ENCODE measurements around the gene CUL5. TPM values are rescaled to one million over a fixed set of nuclear protein-coding genes. Genes with fewer than 3 reads are reported as not detected.

The CUL5 gene
- total and polyA plus RNA-seq, 2 experiments from 2014 or later, result 26.0 to 40.9 TPM

DNA sequence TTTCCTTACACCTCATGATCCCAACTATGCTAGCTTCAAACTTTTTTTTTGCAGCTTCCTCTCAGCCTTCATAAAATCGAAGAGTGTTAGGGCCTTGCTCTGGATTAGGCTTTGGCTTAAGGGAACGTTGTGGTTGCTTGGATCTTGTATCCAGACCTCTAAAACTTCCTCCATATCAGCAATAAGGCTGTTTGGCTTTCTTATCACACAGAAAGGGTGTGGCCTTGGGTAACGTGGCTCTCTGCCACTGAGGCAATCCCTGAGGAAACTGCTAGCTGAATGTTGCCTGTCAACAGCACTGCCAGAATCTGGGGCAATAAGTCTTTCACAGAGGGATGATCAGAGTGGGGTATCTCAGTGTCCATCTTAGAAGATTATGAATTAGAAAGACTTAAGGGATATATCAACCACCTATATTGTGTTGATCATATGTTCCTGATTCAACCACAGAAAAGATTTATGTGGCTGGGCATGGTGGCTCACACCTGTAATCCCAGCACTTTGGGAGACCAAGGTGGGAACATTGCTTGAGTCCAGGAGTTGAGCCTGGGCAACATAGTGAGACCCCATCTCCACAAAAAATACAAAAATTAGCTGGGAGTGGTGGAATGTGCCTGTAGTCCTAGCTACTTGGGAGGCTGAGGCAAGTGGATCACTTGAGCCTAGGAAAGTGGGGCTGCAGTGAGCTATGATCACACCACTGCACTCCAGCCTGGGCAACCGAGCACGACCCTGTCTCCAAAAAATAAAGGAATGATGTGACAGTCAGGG is 12.5 kb upstream of the CUL5 start:
- H3K27me3 ChIP-seq (ENCODE audit: insufficient read depth), result no peaks in the 10 kb centered on the region

DNA sequence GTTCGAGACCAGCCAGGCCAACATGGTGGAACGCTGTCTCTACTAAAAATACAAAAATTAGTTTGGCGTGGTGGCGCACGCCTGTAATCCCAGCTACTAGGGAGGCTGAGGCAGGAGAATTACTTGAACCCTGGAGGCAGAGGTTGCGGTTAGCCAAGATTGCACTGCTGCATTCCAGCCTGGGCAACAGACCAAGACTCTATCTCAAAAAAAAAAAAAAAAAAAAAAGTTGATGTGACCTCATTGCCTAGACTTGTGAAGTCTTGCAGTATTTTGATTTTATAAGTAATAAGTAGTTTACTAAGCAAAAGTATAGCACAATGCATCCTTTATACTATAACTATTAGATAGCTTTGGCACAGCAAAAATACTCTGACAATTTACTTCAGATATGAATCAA is 9.9 kb upstream of the CUL5 start:
- ATAC-seq (no peak), DNase-seq (ENCODE audit: low spot score) (no peak)
- Mint-ChIP-seq H3K9me3 (no peaks in the 10 kb centered on the region; the same call in 2 of the 3 replicates), H3K36me3 (ENCODE audit: low read depth) (no peaks in the 10 kb centered on the region), H3K4me1 (peaks cover 5% of the 10 kb centered on the region; the same call in 2 of the 3 replicates), H3K27me3 (ENCODE audit: insufficient read depth, low read depth, poor library complexity) (peaks cover 7% of the 10 kb centered on the region), H3K4me3 (no peak overlapping the region), H3K27ac (no peak overlapping the region)
- H3K27ac ChIP-seq (ENCODE audit: low read depth), result no peak overlapping the region
- H3F3A ChIP-seq (replicated peaks; ENCODE audit: low read depth), result no peaks in the 10 kb centered on the region
- no peaks in the 10 kb centered on the region for H3K9me2 ChIP-seq (ENCODE audit: insufficient read depth)
- H3K4me2 ChIP-seq, result no peak overlapping the region
- no peaks in the 10 kb centered on the region for H3K36me3 ChIP-seq (ENCODE audit: insufficient read depth)
- no peak overlapping the region for H2AFZ ChIP-seq
- H3K79me2 ChIP-seq (replicated peaks; ENCODE audit: insufficient read depth), result no peaks in the 10 kb centered on the region
- H4K20me1 ChIP-seq (replicated peaks; ENCODE audit: insufficient read depth), result no peaks in the 10 kb centered on the region
- H3K4me3 ChIP-seq, result no peak overlapping the region
- no peaks in the 10 kb centered on the region for H3K27me3 ChIP-seq (ENCODE audit: insufficient read depth)
- no peaks in the 10 kb centered on the region for H3K4me1 ChIP-seq (ENCODE audit: insufficient read depth)
- no peak for TF ChIP-seq EZH2phosphoT487 (IDR thresholded peaks at IDR 0.05; ENCODE audit: unreplicated experiment)
- TF ChIP-seq, protein P1, sequence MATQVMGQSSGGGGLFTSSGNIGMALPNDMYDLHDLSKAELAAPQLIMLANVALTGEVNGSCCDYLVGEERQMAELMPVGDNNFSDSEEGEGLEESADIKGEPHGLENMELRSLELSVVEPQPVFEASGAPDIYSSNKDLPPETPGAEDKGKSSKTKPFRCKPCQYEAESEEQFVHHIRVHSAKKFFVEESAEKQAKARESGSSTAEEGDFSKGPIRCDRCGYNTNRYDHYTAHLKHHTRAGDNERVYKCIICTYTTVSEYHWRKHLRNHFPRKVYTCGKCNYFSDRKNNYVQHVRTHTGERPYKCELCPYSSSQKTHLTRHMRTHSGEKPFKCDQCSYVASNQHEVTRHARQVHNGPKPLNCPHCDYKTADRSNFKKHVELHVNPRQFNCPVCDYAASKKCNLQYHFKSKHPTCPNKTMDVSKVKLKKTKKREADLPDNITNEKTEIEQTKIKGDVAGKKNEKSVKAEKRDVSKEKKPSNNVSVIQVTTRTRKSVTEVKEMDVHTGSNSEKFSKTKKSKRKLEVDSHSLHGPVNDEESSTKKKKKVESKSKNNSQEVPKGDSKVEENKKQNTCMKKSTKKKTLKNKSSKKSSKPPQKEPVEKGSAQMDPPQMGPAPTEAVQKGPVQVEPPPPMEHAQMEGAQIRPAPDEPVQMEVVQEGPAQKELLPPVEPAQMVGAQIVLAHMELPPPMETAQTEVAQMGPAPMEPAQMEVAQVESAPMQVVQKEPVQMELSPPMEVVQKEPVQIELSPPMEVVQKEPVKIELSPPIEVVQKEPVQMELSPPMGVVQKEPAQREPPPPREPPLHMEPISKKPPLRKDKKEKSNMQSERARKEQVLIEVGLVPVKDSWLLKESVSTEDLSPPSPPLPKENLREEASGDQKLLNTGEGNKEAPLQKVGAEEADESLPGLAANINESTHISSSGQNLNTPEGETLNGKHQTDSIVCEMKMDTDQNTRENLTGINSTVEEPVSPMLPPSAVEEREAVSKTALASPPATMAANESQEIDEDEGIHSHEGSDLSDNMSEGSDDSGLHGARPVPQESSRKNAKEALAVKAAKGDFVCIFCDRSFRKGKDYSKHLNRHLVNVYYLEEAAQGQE (IDR thresholded peaks at IDR 0.05; ENCODE audit: unreplicated experiment), result no peak
- no peak for TF ChIP-seq EZH2 (IDR thresholded peaks at IDR 0.05; ENCODE audit: low read depth, unreplicated experiment)
- no peak for TF ChIP-seq NANOG (IDR thresholded peaks at IDR 0.05; ENCODE audit: borderline replicate concordance)
- no peak for TF ChIP-seq ZNF331 (CRISPR knock-in tag; IDR thresholded peaks at IDR 0.05; ENCODE audit: low read depth)
- TF ChIP-seq, protein P2, sequence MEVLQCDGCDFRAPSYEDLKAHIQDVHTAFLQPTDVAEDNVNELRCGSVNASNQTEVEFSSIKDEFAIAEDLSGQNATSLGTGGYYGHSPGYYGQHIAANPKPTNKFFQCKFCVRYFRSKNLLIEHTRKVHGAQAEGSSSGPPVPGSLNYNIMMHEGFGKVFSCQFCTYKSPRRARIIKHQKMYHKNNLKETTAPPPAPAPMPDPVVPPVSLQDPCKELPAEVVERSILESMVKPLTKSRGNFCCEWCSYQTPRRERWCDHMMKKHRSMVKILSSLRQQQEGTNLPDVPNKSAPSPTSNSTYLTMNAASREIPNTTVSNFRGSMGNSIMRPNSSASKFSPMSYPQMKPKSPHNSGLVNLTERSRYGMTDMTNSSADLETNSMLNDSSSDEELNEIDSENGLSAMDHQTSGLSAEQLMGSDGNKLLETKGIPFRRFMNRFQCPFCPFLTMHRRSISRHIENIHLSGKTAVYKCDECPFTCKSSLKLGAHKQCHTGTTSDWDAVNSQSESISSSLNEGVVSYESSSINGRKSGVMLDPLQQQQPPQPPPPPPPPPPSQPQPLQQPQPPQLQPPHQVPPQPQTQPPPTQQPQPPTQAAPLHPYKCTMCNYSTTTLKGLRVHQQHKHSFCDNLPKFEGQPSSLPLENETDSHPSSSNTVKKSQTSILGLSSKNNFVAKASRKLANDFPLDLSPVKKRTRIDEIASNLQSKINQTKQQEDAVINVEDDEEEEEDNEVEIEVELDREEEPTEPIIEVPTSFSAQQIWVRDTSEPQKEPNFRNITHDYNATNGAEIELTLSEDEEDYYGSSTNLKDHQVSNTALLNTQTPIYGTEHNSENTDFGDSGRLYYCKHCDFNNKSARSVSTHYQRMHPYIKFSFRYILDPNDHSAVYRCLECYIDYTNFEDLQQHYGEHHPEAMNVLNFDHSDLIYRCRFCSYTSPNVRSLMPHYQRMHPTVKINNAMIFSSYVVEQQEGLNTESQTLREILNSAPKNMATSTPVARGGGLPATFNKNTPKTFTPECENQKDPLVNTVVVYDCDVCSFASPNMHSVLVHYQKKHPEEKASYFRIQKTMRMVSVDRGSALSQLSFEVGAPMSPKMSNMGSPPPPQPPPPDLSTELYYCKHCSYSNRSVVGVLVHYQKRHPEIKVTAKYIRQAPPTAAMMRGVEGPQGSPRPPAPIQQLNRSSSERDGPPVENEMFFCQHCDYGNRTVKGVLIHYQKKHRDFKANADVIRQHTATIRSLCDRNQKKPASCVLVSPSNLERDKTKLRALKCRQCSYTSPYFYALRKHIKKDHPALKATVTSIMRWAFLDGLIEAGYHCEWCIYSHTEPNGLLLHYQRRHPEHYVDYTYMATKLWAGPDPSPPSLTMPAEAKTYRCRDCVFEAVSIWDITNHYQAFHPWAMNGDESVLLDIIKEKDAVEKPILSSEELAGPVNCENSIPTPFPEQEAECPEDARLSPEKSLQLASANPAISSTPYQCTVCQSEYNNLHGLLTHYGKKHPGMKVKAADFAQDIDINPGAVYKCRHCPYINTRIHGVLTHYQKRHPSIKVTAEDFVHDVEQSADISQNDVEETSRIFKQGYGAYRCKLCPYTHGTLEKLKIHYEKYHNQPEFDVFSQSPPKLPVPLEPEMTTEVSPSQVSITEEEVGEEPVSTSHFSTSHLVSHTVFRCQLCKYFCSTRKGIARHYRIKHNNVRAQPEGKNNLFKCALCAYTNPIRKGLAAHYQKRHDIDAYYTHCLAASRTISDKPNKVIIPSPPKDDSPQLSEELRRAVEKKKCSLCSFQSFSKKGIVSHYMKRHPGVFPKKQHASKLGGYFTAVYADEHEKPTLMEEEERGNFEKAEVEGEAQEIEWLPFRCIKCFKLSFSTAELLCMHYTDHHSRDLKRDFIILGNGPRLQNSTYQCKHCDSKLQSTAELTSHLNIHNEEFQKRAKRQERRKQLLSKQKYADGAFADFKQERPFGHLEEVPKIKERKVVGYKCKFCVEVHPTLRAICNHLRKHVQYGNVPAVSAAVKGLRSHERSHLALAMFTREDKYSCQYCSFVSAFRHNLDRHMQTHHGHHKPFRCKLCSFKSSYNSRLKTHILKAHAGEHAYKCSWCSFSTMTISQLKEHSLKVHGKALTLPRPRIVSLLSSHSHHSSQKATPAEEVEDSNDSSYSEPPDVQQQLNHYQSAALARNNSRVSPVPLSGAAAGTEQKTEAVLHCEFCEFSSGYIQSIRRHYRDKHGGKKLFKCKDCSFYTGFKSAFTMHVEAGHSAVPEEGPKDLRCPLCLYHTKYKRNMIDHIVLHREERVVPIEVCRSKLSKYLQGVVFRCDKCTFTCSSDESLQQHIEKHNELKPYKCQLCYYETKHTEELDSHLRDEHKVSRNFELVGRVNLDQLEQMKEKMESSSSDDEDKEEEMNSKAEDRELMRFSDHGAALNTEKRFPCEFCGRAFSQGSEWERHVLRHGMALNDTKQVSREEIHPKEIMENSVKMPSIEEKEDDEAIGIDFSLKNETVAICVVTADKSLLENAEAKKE (CRISPR knock-in tag; IDR thresholded peaks at IDR 0.05), result no peak
- TF ChIP-seq STAT1 (IDR thresholded peaks at IDR 0.05; ENCODE audit: unreplicated experiment), result no peak
- TF ChIP-seq, protein P3, sequence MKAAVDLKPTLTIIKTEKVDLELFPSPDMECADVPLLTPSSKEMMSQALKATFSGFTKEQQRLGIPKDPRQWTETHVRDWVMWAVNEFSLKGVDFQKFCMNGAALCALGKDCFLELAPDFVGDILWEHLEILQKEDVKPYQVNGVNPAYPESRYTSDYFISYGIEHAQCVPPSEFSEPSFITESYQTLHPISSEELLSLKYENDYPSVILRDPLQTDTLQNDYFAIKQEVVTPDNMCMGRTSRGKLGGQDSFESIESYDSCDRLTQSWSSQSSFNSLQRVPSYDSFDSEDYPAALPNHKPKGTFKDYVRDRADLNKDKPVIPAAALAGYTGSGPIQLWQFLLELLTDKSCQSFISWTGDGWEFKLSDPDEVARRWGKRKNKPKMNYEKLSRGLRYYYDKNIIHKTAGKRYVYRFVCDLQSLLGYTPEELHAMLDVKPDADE (IDR thresholded peaks at IDR 0.05), result no peak
- TF ChIP-seq ZNF114 (CRISPR knock-in tag; IDR thresholded peaks at IDR 0.05), result no peak
- TF ChIP-seq JUNB (IDR thresholded peaks at IDR 0.05; ENCODE audit: unreplicated experiment), result no peak
- no peak for TF ChIP-seq POLR2AphosphoS5 (IDR thresholded peaks at IDR 0.05; ENCODE audit: low read depth)

More for the DNA sequence above, 12.5 kb upstream of the CUL5 start:
- no peak overlapping the region for H3K27ac Mint-ChIP-seq
- no peak for DNase-seq (ENCODE audit: low spot score)
- H3K4me1 Mint-ChIP-seq, result peaks cover 18% of the 10 kb centered on the region
- H4K20me1 ChIP-seq (replicated peaks; ENCODE audit: insufficient read depth), result no peaks in the 10 kb centered on the region
- no peaks in the 10 kb centered on the region for H3K79me2 ChIP-seq (replicated peaks; ENCODE audit: insufficient read depth)
- H3K9me3 Mint-ChIP-seq, result no peaks in the 10 kb centered on the region; the same call in 2 of the 3 replicates
- no peak for TF ChIP-seq CREB1 (CRISPR knock-in tag; IDR thresholded peaks at IDR 0.05; ENCODE audit: low read depth)
- H3K27ac ChIP-seq (ENCODE audit: low read depth), result no peak overlapping the region
- no peaks in the 10 kb centered on the region for H3F3A ChIP-seq (replicated peaks; ENCODE audit: low read depth)
- no peak overlapping the region for H2AFZ ChIP-seq
- H3K4me3 ChIP-seq, result no peak overlapping the region
- no peak for ATAC-seq
- no peaks in the 10 kb centered on the region for H3K36me3 ChIP-seq (ENCODE audit: insufficient read depth)
- peaks cover 11% of the 10 kb centered on the region for H3K4me1 ChIP-seq (ENCODE audit: insufficient read depth)
- H3K4me3 Mint-ChIP-seq, result no peak overlapping the region
- no peaks in the 10 kb centered on the region for H3K9me2 ChIP-seq (ENCODE audit: insufficient read depth)
- no peaks in the 10 kb centered on the region for H3K36me3 Mint-ChIP-seq (ENCODE audit: low read depth)
- H3K4me2 ChIP-seq, result no peak overlapping the region
- peaks cover 10% of the 10 kb centered on the region for H3K27me3 Mint-ChIP-seq (ENCODE audit: insufficient read depth, low read depth, poor library complexity)
